K562 (cell line): ENCODE measurements around the gene ASPHD1. TPM values are rescaled to one million over a fixed set of nuclear protein-coding genes. Genes with fewer than 3 reads are reported as not detected.
A peak's percentile ranks its signal among the peaks of the same experiment; 100 is the strongest.

Source experiments
- CHCHD3 ChIP-seq: fragments of 250-450 bp; sonication (Bioruptor Pico); IDR thresholded peaks from 2 replicates; pipeline ENCODE4 v2.1.2; 2022; ENCODE audit warnings: mild to moderate bottlenecking
- DDX20 ChIP-seq: fragments of 450-650 bp; IDR thresholded peaks from 2 replicates; pipeline ENCODE4 v1.6.1; 2016; ENCODE audit warnings: missing genetic modification characterization, low read depth, mild to moderate bottlenecking, missing compliant biosample characterization, moderate library complexity
- E2F8 ChIP-seq: fragments of 450-650 bp; IDR thresholded peaks from 2 replicates; pipeline ENCODE4 v1.7.1; 2018; ENCODE audit warnings: mild to moderate bottlenecking, low read depth; ENCODE audit not compliant: partially characterized antibody
- HBP1 ChIP-seq: fragments of 450-650 bp; formaldehyde crosslinking; IDR thresholded peaks from 2 replicates; pipeline ENCODE4 v1.4.0; 2022; ENCODE audit warnings: missing genetic modification characterization
- MEIS2 ChIP-seq: fragments of 450-650 bp; IDR thresholded peaks from 2 replicates; pipeline ENCODE4 v1.6.1; 2014; ENCODE audit warnings: mild to moderate bottlenecking; ENCODE audit not compliant: partially characterized antibody
- NR2C2 ChIP-seq, 2 experiments: fragments of 200-800 bp in 1 of 2; sonication (Bioruptor generic) in 1 of 2; sonication (generic) in 1 of 2; formaldehyde crosslinking in 1 of 2; IDR thresholded peaks; 2 replicates each; pipeline versions ENCODE4 v1.6.1 to v1.8.0; 2016 to 2022; ENCODE audit warnings: mild to moderate bottlenecking in 1 of 2, missing compliant biosample characterization in 1 of 2, missing genetic modification characterization in 1 of 2, missing genetic modification reagents in 1 of 2
- POU5F1 ChIP-seq: fragments of 150-350 bp; IDR thresholded peaks from 2 replicates; pipeline ENCODE4 v1.6.1; 2014; ENCODE audit warnings: borderline replicate concordance, low read length, low read depth, mild to moderate bottlenecking; ENCODE audit not compliant: partially characterized antibody
- RNF2 ChIP-seq: sonication (generic); IDR thresholded peaks from 2 replicates; pipeline ENCODE4 v1.6.1; 2016
- SMAD4 ChIP-seq: fragments of 250-450 bp; sonication (Bioruptor Pico); conservative IDR thresholded peaks from 2 replicates; pipeline ENCODE4 v1.8.0; 2021; ENCODE audit warnings: inconsistent platforms, mild to moderate bottlenecking, moderate library complexity
- SMC3 ChIP-seq: conservative IDR thresholded peaks from 2 replicates; pipeline ENCODE4 v1.6.1; 2011; ENCODE audit warnings: low read depth, low read length, improper control_type of control experiment; ENCODE audit not compliant: insufficient read depth
- SP2 ChIP-seq: IDR thresholded peaks from 2 replicates; pipeline ENCODE4 v1.6.1; 2011; ENCODE audit warnings: mild to moderate bottlenecking, low read depth, low read length, moderate library complexity; ENCODE audit not compliant: poor library complexity, severe bottlenecking; ENCODE audit errors: extremely low read depth
- ZNF282 ChIP-seq: sonication (generic); formaldehyde crosslinking; IDR thresholded peaks from 2 replicates; pipeline ENCODE4 v1.8.1; 2023; ENCODE audit warnings: missing genetic modification reagents
- ZNF324 ChIP-seq: fragments of 250-450 bp; sonication (Bioruptor Pico); IDR thresholded peaks from 2 replicates; pipeline ENCODE4 v1.4.0; 2020; ENCODE audit warnings: mild to moderate bottlenecking
- ZNF444 ChIP-seq: fragments of 250-450 bp; sonication (Bioruptor Pico); IDR thresholded peaks from 2 replicates; pipeline ENCODE4 v1.4.0; 2020; ENCODE audit warnings: mild to moderate bottlenecking, moderate library complexity
- ZNF507 ChIP-seq: conservative IDR thresholded peaks from 2 replicates; pipeline ENCODE4 v1.6.1; 2017; ENCODE audit warnings: missing genetic modification characterization, missing compliant biosample characterization
- polyA plus RNA-seq, 8 experiments: library from polyadenylated mRNA; depleted of rRNA in 4 of 8; stranded (reverse) in 5 of 8; unstranded in 3 of 8; fragments of >200 nt; fragmentation: Nextera tagmentation in 2 of 8; fragmentation: Illumina TruSeq in 1 of 8; extraction: Ambion mirVana in 2 of 8; extraction: Trizol in 1 of 8; gene quantifications; 2 replicates each; pipeline versions ENCODE4 v1.2.1 to v1.2.3, GENCODE V29; 2011 to 2014; ENCODE audit warnings: inconsistent platforms in 1 of 8, missing spikeins in 1 of 8
- total RNA-seq, 7 experiments: library from RNA; depleted of rRNA in 6 of 7; stranded (reverse); fragments of >200 nt in 6 of 7; fragmentation: Illumina TruSeq in 2 of 7; extraction: Trizol in 2 of 7; gene quantifications; 2 replicates each; pipeline versions ENCODE4 v1.2.1 to v1.2.3, GENCODE V29; 2011 to 2021; ENCODE audit warnings: low replicate concordance in 1 of 7
- TF ChIP-seq, protein P1 (sequence below): sonication (generic); formaldehyde crosslinking; IDR thresholded peaks from 2 replicates; pipeline ENCODE4 v1.5.0; 2020; ENCODE audit warnings: missing genetic modification reagents
- TF ChIP-seq, protein P2 (sequence below): fragments of 250-450 bp; sonication (Bioruptor Pico); IDR thresholded peaks from 2 replicates; pipeline ENCODE4 v1.5.0; 2021; ENCODE audit warnings: mild to moderate bottlenecking, borderline replicate concordance

ASPHD1 gene
- total and polyA plus RNA-seq, 9 of the 15 experiments (the other 6 are each of a cell fraction or from before 2014, with no cell fraction given), result 0.03 to 0.70 (median 0.24) TPM; not detected in 5

DNA sequence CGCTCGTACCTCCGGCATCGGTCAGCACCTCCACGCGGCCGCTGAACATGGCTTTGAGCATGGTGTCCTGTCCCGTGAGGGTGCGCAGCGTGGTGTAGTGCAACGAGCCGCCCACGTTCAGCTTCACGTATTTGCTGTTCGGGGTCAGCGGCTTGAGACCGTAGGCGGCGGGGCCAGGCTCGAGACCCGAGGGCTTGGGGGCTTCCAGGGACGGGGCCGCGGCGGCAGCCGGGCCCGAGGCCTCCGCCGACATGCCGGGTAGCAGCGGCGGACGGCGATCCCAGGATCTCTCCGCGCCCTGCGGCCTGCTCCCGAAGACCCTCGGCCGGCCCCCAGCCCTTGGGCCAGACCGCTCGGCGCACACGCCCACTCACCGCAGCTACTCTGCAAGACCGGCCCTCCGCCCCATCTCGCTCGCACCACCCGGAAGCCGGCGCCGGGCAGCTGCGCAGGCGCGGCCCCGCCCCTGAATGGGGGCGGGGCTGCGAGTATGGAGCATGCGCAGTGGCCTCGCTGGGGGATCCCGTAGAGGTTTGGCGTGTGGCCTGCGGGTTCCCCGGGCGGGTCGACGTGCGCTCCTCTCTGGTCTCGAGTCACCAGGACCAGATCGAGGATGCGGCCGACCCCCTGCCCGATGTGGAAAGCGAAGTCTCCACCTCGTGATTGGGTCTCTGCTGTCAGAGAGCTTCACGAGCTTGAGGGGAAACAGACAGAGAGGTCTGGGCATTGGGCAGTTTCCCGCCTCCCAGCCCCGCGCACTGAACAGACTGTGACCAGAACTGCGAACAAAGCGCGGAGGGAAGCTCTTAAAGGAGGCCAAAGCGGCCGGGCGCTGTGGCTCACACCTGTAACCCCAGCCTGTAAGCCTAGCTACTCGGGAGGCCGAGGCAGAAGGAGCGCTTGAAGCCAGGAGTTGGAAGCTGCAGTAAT, 25.8 kb downstream of the ASPHD1 start, which contains the start of gene KCTD13 (continued):
- TF ChIP-seq CHCHD3 (CRISPR knock-in tag) (no peak), ZNF324 (no peak), SP2 (no peak), RNF2 (peak; percentile 61; the same call in 1 of the 2 replicates), DDX20 (tag) (no peak), HBP1 (CRISPR knock-in tag) (no peak), POU5F1 (peak; percentile 63), E2F8 (peak; percentile 44), ZNF444 (CRISPR knock-in tag) (no peak), ZNF507 (no peak), SMC3 (no peak), MEIS2 (peak; percentile 93), ZNF282 (CRISPR knock-in tag) (no peak), NR2C2 (CRISPR knock-in tag; IDR thresholded peaks at IDR 0.05) (0 out of 2 replicates have a peak, but pooled peaks have one; percentile 47), NR2C2 (tag; IDR thresholded peaks at IDR 0.05) (peak; percentile 35; the same call in 1 of the 2 replicates), SMAD4 (CRISPR knock-in tag) (peak; percentile 45; the same call in 1 of the 2 replicates)
- TF ChIP-seq, protein P1, sequence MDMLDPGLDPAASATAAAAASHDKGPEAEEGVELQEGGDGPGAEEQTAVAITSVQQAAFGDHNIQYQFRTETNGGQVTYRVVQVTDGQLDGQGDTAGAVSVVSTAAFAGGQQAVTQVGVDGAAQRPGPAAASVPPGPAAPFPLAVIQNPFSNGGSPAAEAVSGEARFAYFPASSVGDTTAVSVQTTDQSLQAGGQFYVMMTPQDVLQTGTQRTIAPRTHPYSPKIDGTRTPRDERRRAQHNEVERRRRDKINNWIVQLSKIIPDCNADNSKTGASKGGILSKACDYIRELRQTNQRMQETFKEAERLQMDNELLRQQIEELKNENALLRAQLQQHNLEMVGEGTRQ (CRISPR knock-in tag), result no peak
- TF ChIP-seq, protein P2, sequence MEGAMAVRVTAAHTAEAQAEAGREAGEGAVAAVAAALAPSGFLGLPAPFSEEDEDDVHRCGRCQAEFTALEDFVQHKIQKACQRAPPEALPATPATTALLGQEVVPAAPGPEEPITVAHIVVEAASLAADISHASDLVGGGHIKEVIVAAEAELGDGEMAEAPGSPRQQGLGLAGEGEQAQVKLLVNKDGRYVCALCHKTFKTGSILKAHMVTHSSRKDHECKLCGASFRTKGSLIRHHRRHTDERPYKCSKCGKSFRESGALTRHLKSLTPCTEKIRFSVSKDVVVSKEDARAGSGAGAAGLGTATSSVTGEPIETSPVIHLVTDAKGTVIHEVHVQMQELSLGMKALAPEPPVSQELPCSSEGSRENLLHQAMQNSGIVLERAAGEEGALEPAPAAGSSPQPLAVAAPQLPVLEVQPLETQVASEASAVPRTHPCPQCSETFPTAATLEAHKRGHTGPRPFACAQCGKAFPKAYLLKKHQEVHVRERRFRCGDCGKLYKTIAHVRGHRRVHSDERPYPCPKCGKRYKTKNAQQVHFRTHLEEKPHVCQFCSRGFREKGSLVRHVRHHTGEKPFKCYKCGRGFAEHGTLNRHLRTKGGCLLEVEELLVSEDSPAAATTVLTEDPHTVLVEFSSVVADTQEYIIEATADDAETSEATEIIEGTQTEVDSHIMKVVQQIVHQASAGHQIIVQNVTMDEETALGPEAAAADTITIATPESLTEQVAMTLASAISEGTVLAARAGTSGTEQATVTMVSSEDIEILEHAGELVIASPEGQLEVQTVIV, result no peak
